Tibial nerve (tissue), 4 donors: Measurements from ENCODE around the gene ADORA1. TPM values are rescaled to one million over a fixed set of nuclear protein-coding genes. Genes with fewer than 3 reads are reported as not detected.

Source experiments
- DNase-seq, 2 donors: peaks; one replicate each; pipeline ENCODE4 v3.0.0-alpha.2; 2019; ENCODE audit warnings: low spot score in 2 of 2
- H3K27ac ChIP-seq, 4 donors: fragments of 200-600 bp; sonication (generic) in 3 of 4; one replicate each; pipeline ENCODE4 v1.5.1; 2017 to 2019; ENCODE audit warnings: mild to moderate bottlenecking in 1 of 4
- H3K27me3 ChIP-seq, 2 donors: fragments of 200-600 bp; sonication (generic) in 1 of 2; one replicate each; pipeline versions ENCODE4 v1.5.1 to v1.6.0; 2017 to 2019
- H3K36me3 ChIP-seq, 3 donors: fragments of 200-600 bp; sonication (generic); one replicate each; pipeline ENCODE4 v1.5.1; 2018 to 2019
- H3K4me1 ChIP-seq, 4 donors: fragments of 200-600 bp; sonication (generic) in 3 of 4; one replicate each; pipeline ENCODE4 v1.5.1; 2017 to 2019
- H3K4me3 ChIP-seq, 4 donors: fragments of 200-600 bp; sonication (generic) in 3 of 4; one replicate each; pipeline ENCODE4 v1.5.1; 2017 to 2019; ENCODE audit warnings: mild to moderate bottlenecking in 1 of 4, moderate library complexity in 1 of 4
- H3K9me3 ChIP-seq, 4 donors: fragments of 200-600 bp; sonication (generic) in 3 of 4; one replicate each; pipeline ENCODE4 v1.5.1; 2017 to 2019
- CTCF ChIP-seq, 5 experiments: fragments of 200-600 bp in 3 of 5; fragments of 450-650 bp in 2 of 5; sonication (generic) in 3 of 5; IDR thresholded peaks; one replicate each; pipeline ENCODE4 v1.5.1; 2016 to 2019; ENCODE audit warnings: antibody characterized with exemption in 5 of 5, mild to moderate bottlenecking in 3 of 5, moderate library complexity in 2 of 5
- EP300 ChIP-seq, 2 donors: sonication (generic); formaldehyde crosslinking; IDR thresholded peaks; one replicate each; pipeline ENCODE4 v1.6.1; 2017; ENCODE audit warnings: antibody characterized with exemption in 2 of 2, mild to moderate bottlenecking in 1 of 2
- POLR2A ChIP-seq, 2 donors: fragments of 450-650 bp; IDR thresholded peaks; one replicate each; pipeline ENCODE4 v1.6.1; 2017; ENCODE audit warnings: antibody characterized with exemption in 2 of 2, mild to moderate bottlenecking in 2 of 2, moderate library complexity in 2 of 2
- WGBS, 2 donors: methylation state at CpG; one replicate each; pipeline ENCODE4 v1.1.5; 2018; 5-methylcytosine and 5-hydroxymethylcytosine counted together
- total RNA-seq, 4 donors: library from RNA; depleted of rRNA; stranded (reverse); fragments of >200 nt; gene quantifications; one replicate each; pipeline ENCODE4 v1.1.0, GENCODE V29; 2016

The ADORA1 gene
- total RNA-seq, 4 donors from 2014 or later, result 0.30 to 2.2 (median 0.96) TPM

- TF ChIP-seq CTCF (IDR thresholded peaks at IDR 0.05), result no peak
- Histone ChIP-seq H3K4me1 (peaks cover 0 to 18% (median 0%) of the 10 kb centered on the region in 4 donors), H3K36me3 (no peaks in the 10 kb centered on the region), H3K27ac (no peak overlapping the region), H3K4me3 (no peak overlapping the region), H3K27me3 (no peaks in the 10 kb centered on the region), H3K9me3 (no peaks in the 10 kb centered on the region)
- DNase-seq, result no peak
- 90 to 94% methylated on average over 10 of the region's 10 CpGs for WGBS, 2 donors
Observed at GRCh38 chr1:203185061-203185461, 57.5 kb downstream of the ADORA1 start.

GRCh38 chr1:203185585-203185984, 58.1 kb downstream of the ADORA1 start:
- WGBS, 2 donors, result 80 to 81% methylated on average over 4 of the region's 4 CpGs
- H3K4me3 ChIP-seq, result no peak overlapping the region
- TF ChIP-seq CTCF (IDR thresholded peaks at IDR 0.05), result no peak
- TF ChIP-seq POLR2A (IDR thresholded peaks at IDR 0.05), result no peak
- TF ChIP-seq EP300 (IDR thresholded peaks at IDR 0.05), result no peak
- H3K4me1 ChIP-seq, result peaks cover 0 to 23% (median 0%) of the 10 kb centered on the region in 4 donors
- no peaks in the 10 kb centered on the region for H3K27me3 ChIP-seq
- H3K36me3 ChIP-seq, result no peaks in the 10 kb centered on the region
- H3K27ac ChIP-seq, result no peak overlapping the region
- no peaks in the 10 kb centered on the region for H3K9me3 ChIP-seq
- no peak for DNase-seq

- WGBS, 2 donors, result 97% methylated on average over 5 of the region's 5 CpGs
- H3K27ac ChIP-seq, result peak overlapping the region in 1 of 4 donors; percentile 6
- H3K9me3 ChIP-seq, result no peaks in the 10 kb centered on the region
- H3K4me1 ChIP-seq, result peaks cover 0 to 23% (median 0%) of the 10 kb centered on the region in 4 donors
- H3K4me3 ChIP-seq, result no peak overlapping the region
- H3K27me3 ChIP-seq, result no peaks in the 10 kb centered on the region
- TF ChIP-seq EP300 (IDR thresholded peaks at IDR 0.05) (no peak), POLR2A (IDR thresholded peaks at IDR 0.05) (no peak), CTCF (IDR thresholded peaks at IDR 0.05) (no peak)
- H3K36me3 ChIP-seq, result no peaks in the 10 kb centered on the region
- no peak for DNase-seq
Observed at GRCh38 chr1:203186091-203186445, 58.5 kb downstream of the ADORA1 start.

- Histone ChIP-seq H3K27ac (peak within 1 kb of the TSS in 1 of 4 donors; percentile 6), H3K4me1 (peaks cover 0 to 23% (median 0%) of the 10 kb centered on the region in 4 donors), H3K27me3 (no peaks in the 10 kb centered on the region), H3K4me3 (no peak within 1 kb of the TSS), H3K9me3 (no peaks in the 10 kb centered on the region), H3K36me3 (no peaks in the 10 kb centered on the region)
- TF ChIP-seq POLR2A (IDR thresholded peaks at IDR 0.05) (no peak), EP300 (IDR thresholded peaks at IDR 0.05) (no peak), CTCF (IDR thresholded peaks at IDR 0.05) (no peak)
- DNase-seq, result no peak
- WGBS, 2 donors, result 37 to 42% methylated on average over 14 of the region's 14 CpGs
Observed at GRCh38 chr1:203186446-203187303, 59.1 kb downstream of the ADORA1 start, which contains the start of gene CHI3L1. CHI3L1 (minus strand) TSS chr1:203186704; CDS start chr1:203186623, 81 bp downstream.

- no peak for TF ChIP-seq POLR2A (IDR thresholded peaks at IDR 0.05)
- no peak for TF ChIP-seq EP300 (IDR thresholded peaks at IDR 0.05)
- TF ChIP-seq CTCF (IDR thresholded peaks at IDR 0.05), result no peak
- 30 to 35% methylated on average over 7 of the region's 7 CpGs for WGBS, 2 donors
Observed at GRCh38 chr1:203187304-203187685, 59.8 kb downstream of the ADORA1 start.

More at GRCh38 chr1:203187304-203187685, 59.8 kb downstream of the ADORA1 start:
- Histone ChIP-seq H3K9me3 (no peaks in the 10 kb centered on the region), H3K4me1 (peaks cover 0 to 23% (median 0%) of the 10 kb centered on the region in 4 donors), H3K4me3 (no peak overlapping the region), H3K36me3 (no peaks in the 10 kb centered on the region), H3K27me3 (no peaks in the 10 kb centered on the region), H3K27ac (no peak overlapping the region)
- DNase-seq, result no peak
